Activated naive CD8-positive, alpha-beta T cell (primary cell): ENCODE measurements around the gene PLXNB1.
"Not testable (repeated sequence)": the region's sequence is repeated elsewhere in the genome, so short reads cannot be mapped to it uniquely, and the experiment has no call there.

Source experiments
- H3K27ac Mint-ChIP-seq: one replicate; pipeline ENCODE4 v1.8.0; 2021; ENCODE audit warnings: mixed read lengths
- H3K27me3 Mint-ChIP-seq: one replicate; pipeline ENCODE4 v1.8.0; 2021; ENCODE audit warnings: mixed read lengths
- H3K36me3 Mint-ChIP-seq: one replicate; pipeline ENCODE4 v1.8.0; 2021; ENCODE audit warnings: mixed read lengths
- H3K4me1 Mint-ChIP-seq: one replicate; pipeline ENCODE4 v1.8.0; 2021; ENCODE audit warnings: low read depth, mixed read lengths
- H3K4me3 Mint-ChIP-seq: one replicate; pipeline ENCODE4 v1.8.0; 2021; ENCODE audit warnings: mild to moderate bottlenecking, mixed read lengths
- H3K9me3 Mint-ChIP-seq: one replicate; pipeline ENCODE4 v1.8.0; 2021; ENCODE audit warnings: low read depth, mixed read lengths

The PLXNB1 gene

GRCh38 chr3:48401434-48401901 lies 28.4 kb downstream of the PLXNB1 start:
- H3K36me3 Mint-ChIP-seq, H3K4me1 Mint-ChIP-seq, H3K27me3 Mint-ChIP-seq: not testable (repeated sequence)

GRCh38 chr3:48400824-48401433 lies 29.0 kb downstream of the PLXNB1 start:
- Mint-ChIP-seq H3K4me3 (no peak overlapping the region), H3K9me3 (no peaks in the 10 kb centered on the region), H3K27me3 (peaks cover under 1% of the 10 kb centered on the region), H3K27ac (no peak overlapping the region), H3K36me3 (no peaks in the 10 kb centered on the region), H3K4me1 (no peaks in the 10 kb centered on the region)

More at GRCh38 chr3:48401434-48401901, 28.4 kb downstream of the PLXNB1 start:
- not testable (repeated sequence) for H3K4me3 Mint-ChIP-seq, H3K9me3 Mint-ChIP-seq, H3K27ac Mint-ChIP-seq

- H3K36me3 Mint-ChIP-seq = peaks cover 2% of the 10 kb centered on the region
- H3K4me1 Mint-ChIP-seq = no peaks in the 10 kb centered on the region
- H3K27ac Mint-ChIP-seq = no peak overlapping the region
- peaks cover 3% of the 10 kb centered on the region for H3K27me3 Mint-ChIP-seq
- H3K9me3 Mint-ChIP-seq = no peaks in the 10 kb centered on the region
- H3K4me3 Mint-ChIP-seq = no peak overlapping the region
Measured at GRCh38 chr3:48399387-48400172, 30.3 kb downstream of the PLXNB1 start.

GRCh38 chr3:48398701-48399386 lies 31.0 kb downstream of the PLXNB1 start:
- Mint-ChIP-seq H3K27me3 (peaks cover 3% of the 10 kb centered on the region), H3K4me1 (no peaks in the 10 kb centered on the region), H3K9me3 (no peaks in the 10 kb centered on the region), H3K27ac (no peak overlapping the region), H3K4me3 (no peak overlapping the region), H3K36me3 (peaks cover 2% of the 10 kb centered on the region)

GRCh38 chr3:48397767-48398681 lies 31.9 kb downstream of the PLXNB1 start:
- H3K27me3 Mint-ChIP-seq = peaks cover 5% of the 10 kb centered on the region
- no peak overlapping the region for H3K27ac Mint-ChIP-seq
- no peaks in the 10 kb centered on the region for H3K9me3 Mint-ChIP-seq
- no peaks in the 10 kb centered on the region for H3K4me1 Mint-ChIP-seq
- H3K4me3 Mint-ChIP-seq = no peak overlapping the region
- peaks cover 2% of the 10 kb centered on the region for H3K36me3 Mint-ChIP-seq

- no peak overlapping the region for H3K27ac Mint-ChIP-seq
- peaks cover 2% of the 10 kb centered on the region for H3K36me3 Mint-ChIP-seq
Measured at GRCh38 chr3:48395714-48396113, 34.2 kb downstream of the PLXNB1 start.

GRCh38 chr3:48394391-48394790 lies 35.5 kb downstream of the PLXNB1 start:
- Mint-ChIP-seq H3K4me3 (no peak overlapping the region), H3K36me3 (peaks cover 2% of the 10 kb centered on the region), H3K27ac (no peak overlapping the region), H3K27me3 (peaks cover 9% of the 10 kb centered on the region), H3K4me1 (no peaks in the 10 kb centered on the region), H3K9me3 (no peaks in the 10 kb centered on the region)

More at GRCh38 chr3:48395714-48396113, 34.2 kb downstream of the PLXNB1 start:
- Mint-ChIP-seq H3K4me1 (no peaks in the 10 kb centered on the region), H3K9me3 (no peaks in the 10 kb centered on the region), H3K4me3 (no peak overlapping the region), H3K27me3 (peaks cover 9% of the 10 kb centered on the region)

- Mint-ChIP-seq H3K27me3 (peaks cover 6% of the 10 kb centered on the region), H3K4me3 (no peak overlapping the region), H3K27ac (no peak overlapping the region), H3K9me3 (no peaks in the 10 kb centered on the region), H3K4me1 (no peaks in the 10 kb centered on the region), H3K36me3 (peaks cover 2% of the 10 kb centered on the region)
Measured at GRCh38 chr3:48388966-48389365, 40.9 kb downstream of the PLXNB1 start.

- Mint-ChIP-seq H3K27ac (no peak overlapping the region), H3K27me3 (peaks cover 3% of the 10 kb centered on the region), H3K9me3 (no peaks in the 10 kb centered on the region), H3K4me1 (no peaks in the 10 kb centered on the region), H3K4me3 (no peak overlapping the region), H3K36me3 (peaks cover 2% of the 10 kb centered on the region)
Measured at GRCh38 chr3:48387634-48388033, 42.3 kb downstream of the PLXNB1 start.

GRCh38 chr3:48372862-48373435 lies 56.9 kb downstream of the PLXNB1 start:
- H3K4me1 Mint-ChIP-seq = no peaks in the 10 kb centered on the region
- H3K27me3 Mint-ChIP-seq = no peaks in the 10 kb centered on the region
- H3K4me3 Mint-ChIP-seq = no peak overlapping the region
- H3K9me3 Mint-ChIP-seq = no peaks in the 10 kb centered on the region
- H3K36me3 Mint-ChIP-seq = no peaks in the 10 kb centered on the region
- H3K27ac Mint-ChIP-seq = no peak overlapping the region

- Mint-ChIP-seq H3K36me3 (no peaks in the 10 kb centered on the region), H3K9me3 (no peaks in the 10 kb centered on the region), H3K4me3 (no peak overlapping the region), H3K27me3 (no peaks in the 10 kb centered on the region), H3K4me1 (no peaks in the 10 kb centered on the region), H3K27ac (no peak overlapping the region)
Measured at GRCh38 chr3:48372377-48372770, 57.5 kb downstream of the PLXNB1 start.

- no peaks in the 10 kb centered on the region for H3K27me3 Mint-ChIP-seq
- H3K36me3 Mint-ChIP-seq = no peaks in the 10 kb centered on the region
- H3K27ac Mint-ChIP-seq = no peak within 1 kb of the TSS
- no peaks in the 10 kb centered on the region for H3K9me3 Mint-ChIP-seq
- H3K4me1 Mint-ChIP-seq = no peaks in the 10 kb centered on the region
- no peak within 1 kb of the TSS for H3K4me3 Mint-ChIP-seq
Measured at GRCh38 chr3:48371651-48372376, 58.1 kb downstream of the PLXNB1 start, which contains the start of gene FBXW12. TSS of gene FBXW12 (plus strand) at chr3:48372219. CDS start at chr3:48372768, 549 bp downstream.

- Mint-ChIP-seq H3K27ac (no peak overlapping the region), H3K9me3 (no peaks in the 10 kb centered on the region), H3K4me1 (no peaks in the 10 kb centered on the region), H3K27me3 (no peaks in the 10 kb centered on the region), H3K4me3 (no peak overlapping the region), H3K36me3 (no peaks in the 10 kb centered on the region)
Measured at GRCh38 chr3:48370333-48370713, 59.6 kb downstream of the PLXNB1 start.
